Gastroesophageal sphincter (tissue), 4 donors: Measurements from ENCODE around the gene CTNNA2. TPM values are rescaled to one million over a fixed set of nuclear protein-coding genes. Genes with fewer than 3 reads are reported as not detected.

Source experiments
- ATAC-seq: fragments of 150-250 bp; one replicate; pipeline ENCODE4 v1.9.1; 2016; ENCODE audit warnings: mild to moderate bottlenecking, moderate library complexity
- H3K27ac ChIP-seq, 4 donors: fragments of 200-600 bp; sonication (generic) in 3 of 4; 1 replicate in 3 of 4; 2 replicates in 1 of 4; pipeline ENCODE4 v1.5.1; 2016 to 2019
- H3K27me3 ChIP-seq: fragments of 200-600 bp; sonication (generic); one replicate; pipeline ENCODE4 v1.5.1; 2019
- H3K36me3 ChIP-seq, 2 donors: fragments of 200-600 bp; sonication (generic); one replicate each; pipeline ENCODE4 v1.5.1; 2019; ENCODE audit warnings: control low read depth in 1 of 2
- H3K4me1 ChIP-seq, 3 donors: fragments of 200-600 bp; sonication (generic); 1 replicate in 2 of 3; 2 replicates in 1 of 3; pipeline ENCODE4 v1.5.1; 2016 to 2019; ENCODE audit warnings: control low read depth in 2 of 3
- H3K4me3 ChIP-seq, 2 donors: fragments of 200-600 bp; sonication (generic); one replicate each; pipeline ENCODE4 v1.5.1; 2019; ENCODE audit warnings: mild to moderate bottlenecking in 1 of 2, moderate library complexity in 1 of 2
- H3K9me3 ChIP-seq, 3 donors: fragments of 200-600 bp; sonication (generic); one replicate each; pipeline ENCODE4 v1.5.1; 2017 to 2019; ENCODE audit warnings: control low read depth in 2 of 3
- CTCF ChIP-seq, 4 experiments: fragments of 200-600 bp in 2 of 4; fragments of 450-650 bp in 2 of 4; sonication (generic) in 1 of 4; IDR thresholded peaks; one replicate each; pipeline ENCODE4 v1.5.1; 2017 to 2019; ENCODE audit warnings: antibody characterized with exemption in 4 of 4, mild to moderate bottlenecking in 2 of 4, moderate library complexity in 2 of 4
- EP300 ChIP-seq: sonication (generic); formaldehyde crosslinking; IDR thresholded peaks from one replicate; pipeline ENCODE4 v1.6.1; 2017; ENCODE audit warnings: antibody characterized with exemption, mild to moderate bottlenecking
- POLR2A ChIP-seq, 2 donors: fragments of 450-650 bp; IDR thresholded peaks; one replicate each; pipeline ENCODE4 v1.6.1; 2017; ENCODE audit warnings: antibody characterized with exemption in 2 of 2, mild to moderate bottlenecking in 2 of 2, moderate library complexity in 1 of 2
- POLR2AphosphoS5 ChIP-seq: sonication (generic); formaldehyde crosslinking; IDR thresholded peaks from one replicate; pipeline ENCODE4 v1.6.1; 2017; ENCODE audit warnings: antibody characterized with exemption
- WGBS, 2 donors: methylation state at CpG; one replicate each; pipeline ENCODE4 v1.1.5; 2018; ENCODE audit warnings: low coverage in 1 of 2; 5-methylcytosine and 5-hydroxymethylcytosine counted together
- total RNA-seq, 4 donors: library from RNA; depleted of rRNA; stranded (reverse); fragments of >200 nt; gene quantifications; one replicate each; pipeline ENCODE4 v1.1.0, GENCODE V29; 2016

CTNNA2 gene
- total RNA-seq, 4 donors from 2014 or later = 0.15 to 4.2 (median 0.68) TPM

GRCh38 chr2:79621252-79621651 lies 108.4 kb downstream of the CTNNA2 start:
- H3K4me3 ChIP-seq = no peak overlapping the region
- TF ChIP-seq CTCF (IDR thresholded peaks at IDR 0.05) (no peak), POLR2A (IDR thresholded peaks at IDR 0.05) (no peak), POLR2AphosphoS5 (no peak), EP300 (no peak)
- no peak for ATAC-seq
- no peaks in the 10 kb centered on the region for H3K4me1 ChIP-seq
- H3K27me3 ChIP-seq = peaks cover 3% of the 10 kb centered on the region
- WGBS, 2 donors = 81 to 94% methylated on average over 4 to 6 of the region's 6 CpGs
- no peaks in the 10 kb centered on the region for H3K36me3 ChIP-seq
- H3K27ac ChIP-seq = no peak overlapping the region
- H3K9me3 ChIP-seq = no peaks in the 10 kb centered on the region

GRCh38 chr2:79621755-79622154 lies 108.9 kb downstream of the CTNNA2 start:
- no peak overlapping the region for H3K4me3 ChIP-seq
- H3K36me3 ChIP-seq = no peaks in the 10 kb centered on the region
- 100% methylated on average over 1 of the region's 1 CpG; no CpG with 5 or more reads in 1 of the 2 donors for WGBS, 2 donors

GRCh38 chr2:79622508-79622907 lies 109.7 kb downstream of the CTNNA2 start:
- TF ChIP-seq EP300 (no peak), POLR2AphosphoS5 (no peak), POLR2A (IDR thresholded peaks at IDR 0.05) (no peak), CTCF (IDR thresholded peaks at IDR 0.05) (no peak)
- no peaks in the 10 kb centered on the region for H3K9me3 ChIP-seq
- 72 to 77% methylated on average over 3 of the region's 3 CpGs for WGBS, 2 donors
- no peak overlapping the region for H3K27ac ChIP-seq
- no peak overlapping the region for H3K4me3 ChIP-seq
- no peaks in the 10 kb centered on the region for H3K4me1 ChIP-seq
- H3K36me3 ChIP-seq = no peaks in the 10 kb centered on the region
- no peak for ATAC-seq
- H3K27me3 ChIP-seq = peaks cover 3% of the 10 kb centered on the region

More at GRCh38 chr2:79621755-79622154, 108.9 kb downstream of the CTNNA2 start:
- H3K27ac ChIP-seq = no peak overlapping the region
- no peak for ATAC-seq
- TF ChIP-seq POLR2A (IDR thresholded peaks at IDR 0.05) (no peak), EP300 (no peak), POLR2AphosphoS5 (no peak)
- H3K9me3 ChIP-seq = no peaks in the 10 kb centered on the region
- no peaks in the 10 kb centered on the region for H3K4me1 ChIP-seq
- peaks cover 3% of the 10 kb centered on the region for H3K27me3 ChIP-seq

GRCh38 chr2:79627237-79627636 lies 114.4 kb downstream of the CTNNA2 start:
- Histone ChIP-seq H3K36me3 (no peaks in the 10 kb centered on the region), H3K27ac (no peak overlapping the region), H3K27me3 (no peaks in the 10 kb centered on the region), H3K4me1 (no peaks in the 10 kb centered on the region), H3K9me3 (no peaks in the 10 kb centered on the region), H3K4me3 (no peak overlapping the region)
- ATAC-seq = no peak
- no peak for TF ChIP-seq EP300
- no peak for TF ChIP-seq CTCF (IDR thresholded peaks at IDR 0.05)
- no peak for TF ChIP-seq POLR2AphosphoS5
- no peak for TF ChIP-seq POLR2A (IDR thresholded peaks at IDR 0.05)
- WGBS, 2 donors = 62 to 64% methylated on average over 5 of the region's 5 CpGs

GRCh38 chr2:79630060-79630459 lies 117.2 kb downstream of the CTNNA2 start:
- H3K9me3 ChIP-seq = no peaks in the 10 kb centered on the region
- no peak for TF ChIP-seq POLR2A (IDR thresholded peaks at IDR 0.05)
- TF ChIP-seq EP300 = no peak
- TF ChIP-seq CTCF (IDR thresholded peaks at IDR 0.05) = no peak
- TF ChIP-seq POLR2AphosphoS5 = no peak
- no peaks in the 10 kb centered on the region for H3K4me1 ChIP-seq
- no peaks in the 10 kb centered on the region for H3K27me3 ChIP-seq
- 67 to 68% methylated on average over 3 of the region's 3 CpGs for WGBS, 2 donors
- H3K36me3 ChIP-seq = no peaks in the 10 kb centered on the region
- no peak overlapping the region for H3K27ac ChIP-seq
- ATAC-seq = no peak
- H3K4me3 ChIP-seq = no peak overlapping the region
